Testis (tissue), 3 donors: ENCODE measurements around the gene TBC1D10A. TPM values are rescaled to one million over a fixed set of nuclear protein-coding genes. Genes with fewer than 3 reads are reported as not detected.

ENCODE experiments used
- DNase-seq: peaks from one replicate; pipeline ENCODE4 v3.0.0-alpha.2; 2019
- H3K27ac ChIP-seq, 2 donors: fragments of 200-600 bp; sonication (generic); one replicate each; pipeline ENCODE4 v1.5.1; 2019
- H3K27me3 ChIP-seq: fragments of 200-600 bp; sonication (generic); one replicate; pipeline ENCODE4 v1.5.1; 2019
- H3K36me3 ChIP-seq: fragments of 200-600 bp; sonication (generic); one replicate; pipeline ENCODE4 v1.5.1; 2017; ENCODE audit warnings: low read depth; ENCODE audit errors: missing control alignments
- H3K4me1 ChIP-seq: fragments of 200-600 bp; sonication (generic); one replicate; pipeline ENCODE4 v1.5.1; 2019
- H3K4me3 ChIP-seq, 2 donors: fragments of 200-600 bp; sonication (generic); one replicate each; pipeline ENCODE4 v1.5.1; 2017 to 2019
- H3K9me3 ChIP-seq: fragments of 200-600 bp; sonication (generic); one replicate; pipeline ENCODE4 v1.5.1; 2017
- POLR2A ChIP-seq: fragments of 450-650 bp; IDR thresholded peaks from one replicate; pipeline ENCODE4 v1.6.1; 2017; ENCODE audit warnings: antibody characterized with exemption, mild to moderate bottlenecking, moderate library complexity
- WGBS, 2 donors: methylation state at CpG; one replicate each; pipeline ENCODE4 v1.1.5; 2018; 5-methylcytosine and 5-hydroxymethylcytosine counted together
- intact Hi-C: fragments of 100-400 bp; cut with DNase I; formaldehyde crosslinking; loops from one replicate; pipeline ENCODE4 v1.15.1; 2023; ENCODE audit warnings: low total_unique reads
- polyA plus RNA-seq: library from polyadenylated mRNA; stranded (reverse); fragments of 350-450 nt; fragmentation: Illumina TruSeq; extraction: RNeasy Lipid Tissue Mini Kit (QIAGEN cat#74804); gene quantifications from one replicate; pipeline ENCODE4 v1.2.3, GENCODE V29; 2014; ENCODE audit warnings: low read depth, low replicate concordance; ENCODE audit not compliant: insufficient read depth
- total RNA-seq, 2 donors: library from RNA; depleted of rRNA; stranded (reverse); fragments of >200 nt; gene quantifications; one replicate each; pipeline ENCODE4 v1.2.3, GENCODE V29; 2016
- TF ChIP-seq, protein P1 (sequence below), 3 experiments: fragments of 450-650 bp in 2 of 3; fragments of 200-600 bp in 1 of 3; sonication (generic) in 1 of 3; IDR thresholded peaks; one replicate each; pipeline ENCODE4 v1.5.1; 2016 to 2019; ENCODE audit warnings: antibody characterized with exemption in 3 of 3, mild to moderate bottlenecking in 2 of 3, moderate library complexity in 1 of 3

Gene TBC1D10A
- total and polyA plus RNA-seq, 3 donors from 2014 or later: 48.4 to 79.1 (median 51.0) TPM

DNA sequence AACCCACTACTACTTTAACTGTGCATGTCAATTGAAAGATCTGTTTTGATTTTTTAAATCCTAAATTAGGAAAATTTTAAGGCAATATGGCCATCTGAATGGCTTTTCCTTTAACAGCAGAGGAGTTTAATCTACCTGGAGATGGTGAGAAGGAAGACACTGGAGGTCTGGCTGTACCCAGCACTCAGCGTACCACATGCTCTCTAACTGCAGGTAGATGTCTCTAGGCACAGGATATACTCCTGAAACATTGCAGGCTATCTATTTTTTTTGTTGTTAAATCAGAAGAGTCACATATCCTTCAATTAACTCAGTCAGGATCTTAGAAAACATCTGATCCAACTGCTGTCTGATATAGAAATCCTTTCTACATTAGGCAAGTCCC, 20.1 kb downstream of the TBC1D10A start:
- H3K27ac ChIP-seq: peak overlapping the region in 1 of 2 donors; percentile 82
- no peaks in the 10 kb centered on the region for H3K27me3 ChIP-seq
- no peak for TF ChIP-seq POLR2A
- TF ChIP-seq, protein P1, sequence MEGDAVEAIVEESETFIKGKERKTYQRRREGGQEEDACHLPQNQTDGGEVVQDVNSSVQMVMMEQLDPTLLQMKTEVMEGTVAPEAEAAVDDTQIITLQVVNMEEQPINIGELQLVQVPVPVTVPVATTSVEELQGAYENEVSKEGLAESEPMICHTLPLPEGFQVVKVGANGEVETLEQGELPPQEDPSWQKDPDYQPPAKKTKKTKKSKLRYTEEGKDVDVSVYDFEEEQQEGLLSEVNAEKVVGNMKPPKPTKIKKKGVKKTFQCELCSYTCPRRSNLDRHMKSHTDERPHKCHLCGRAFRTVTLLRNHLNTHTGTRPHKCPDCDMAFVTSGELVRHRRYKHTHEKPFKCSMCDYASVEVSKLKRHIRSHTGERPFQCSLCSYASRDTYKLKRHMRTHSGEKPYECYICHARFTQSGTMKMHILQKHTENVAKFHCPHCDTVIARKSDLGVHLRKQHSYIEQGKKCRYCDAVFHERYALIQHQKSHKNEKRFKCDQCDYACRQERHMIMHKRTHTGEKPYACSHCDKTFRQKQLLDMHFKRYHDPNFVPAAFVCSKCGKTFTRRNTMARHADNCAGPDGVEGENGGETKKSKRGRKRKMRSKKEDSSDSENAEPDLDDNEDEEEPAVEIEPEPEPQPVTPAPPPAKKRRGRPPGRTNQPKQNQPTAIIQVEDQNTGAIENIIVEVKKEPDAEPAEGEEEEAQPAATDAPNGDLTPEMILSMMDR (IDR thresholded peaks at IDR 0.05): no peak
- WGBS, 2 donors: 86 to 100% methylated on average over 1 of the region's 1 CpG
- H3K4me3 ChIP-seq: no peak overlapping the region
- intact Hi-C loops: no loop called here
- no peaks in the 10 kb centered on the region for H3K9me3 ChIP-seq
- DNase-seq: no peak
- H3K4me1 ChIP-seq: peaks cover 77% of the 10 kb centered on the region
- H3K36me3 ChIP-seq: no peaks in the 10 kb centered on the region

DNA sequence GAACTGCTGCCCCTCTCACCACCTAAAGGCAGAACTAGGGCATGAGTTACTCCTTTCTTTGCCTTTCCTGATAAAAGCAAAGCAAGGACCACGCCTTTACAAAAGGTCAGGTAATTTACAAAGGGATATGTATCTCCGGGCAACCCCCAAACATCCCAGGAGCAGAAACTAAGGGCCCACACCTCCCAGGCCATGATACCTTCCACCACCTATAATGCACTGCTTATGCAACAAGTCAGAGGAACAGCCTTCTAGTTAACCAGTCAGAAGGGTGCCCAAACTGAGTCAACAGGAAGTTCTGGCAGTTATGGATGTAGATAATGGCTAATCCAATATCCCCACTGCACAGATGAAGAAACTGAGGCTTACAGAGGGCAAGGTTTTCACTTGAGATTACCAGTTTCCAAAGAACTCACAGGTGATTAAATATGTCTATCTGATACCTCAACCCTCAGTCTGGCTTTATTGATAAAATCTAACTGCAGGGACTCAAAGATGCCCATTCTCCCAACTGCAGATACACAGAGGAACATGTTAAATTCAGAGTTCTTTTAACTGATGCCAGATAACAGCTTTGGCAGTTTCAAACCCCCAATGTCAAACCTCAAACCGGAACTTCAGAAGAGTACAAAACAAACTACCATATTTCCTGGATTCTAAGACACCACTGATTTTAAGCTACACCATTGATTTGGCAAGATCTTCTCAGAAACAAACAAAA, 20.7 kb downstream of the TBC1D10A start:
- H3K9me3 ChIP-seq: no peaks in the 10 kb centered on the region
- no peak overlapping the region for H3K4me3 ChIP-seq
- H3K4me1 ChIP-seq: peaks cover 77% of the 10 kb centered on the region
- no peaks in the 10 kb centered on the region for H3K36me3 ChIP-seq
- 50 to 54% methylated on average over 3 of the region's 3 CpGs for WGBS, 2 donors
- peak overlapping the region; percentile 63 to 82 for H3K27ac ChIP-seq
- TF ChIP-seq POLR2A: no peak
- TF ChIP-seq, protein P1 (IDR thresholded peaks at IDR 0.05): no peak
- no peaks in the 10 kb centered on the region for H3K27me3 ChIP-seq
- DNase-seq: no peak
- intact Hi-C loops: no loop called here

DNA sequence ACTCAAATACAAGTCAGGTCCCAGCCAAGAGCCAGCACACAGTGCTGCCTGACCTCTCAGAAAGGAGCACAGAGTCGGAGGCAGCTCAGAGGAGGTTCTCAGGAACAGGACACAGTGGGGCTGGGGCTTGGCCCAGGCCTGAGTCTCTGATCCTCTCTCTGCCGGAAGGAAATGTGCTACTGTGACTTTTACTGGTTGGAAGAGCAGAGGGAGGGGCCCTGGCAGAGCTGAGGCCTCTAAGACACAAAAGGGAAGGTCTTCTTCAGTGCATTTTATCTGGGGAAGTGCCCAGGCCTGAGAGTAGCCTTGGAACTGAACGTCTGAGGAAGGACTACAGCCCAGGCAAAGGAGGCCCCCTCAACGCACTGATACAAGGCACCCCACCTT, 21.2 kb downstream of the TBC1D10A start:
- TF ChIP-seq POLR2A: no peak
- TF ChIP-seq, protein P1 (IDR thresholded peaks at IDR 0.05): no peak
- DNase-seq: peak; percentile 82
- Histone ChIP-seq H3K9me3 (no peaks in the 10 kb centered on the region), H3K4me1 (peaks cover 72% of the 10 kb centered on the region), H3K4me3 (no peak overlapping the region), H3K36me3 (no peaks in the 10 kb centered on the region), H3K27me3 (no peaks in the 10 kb centered on the region), H3K27ac (peak overlapping the region; percentile 63 to 82)
- intact Hi-C loops: no loop called here
- 21 to 34% methylated on average over 4 of the region's 4 CpGs for WGBS, 2 donors

DNA sequence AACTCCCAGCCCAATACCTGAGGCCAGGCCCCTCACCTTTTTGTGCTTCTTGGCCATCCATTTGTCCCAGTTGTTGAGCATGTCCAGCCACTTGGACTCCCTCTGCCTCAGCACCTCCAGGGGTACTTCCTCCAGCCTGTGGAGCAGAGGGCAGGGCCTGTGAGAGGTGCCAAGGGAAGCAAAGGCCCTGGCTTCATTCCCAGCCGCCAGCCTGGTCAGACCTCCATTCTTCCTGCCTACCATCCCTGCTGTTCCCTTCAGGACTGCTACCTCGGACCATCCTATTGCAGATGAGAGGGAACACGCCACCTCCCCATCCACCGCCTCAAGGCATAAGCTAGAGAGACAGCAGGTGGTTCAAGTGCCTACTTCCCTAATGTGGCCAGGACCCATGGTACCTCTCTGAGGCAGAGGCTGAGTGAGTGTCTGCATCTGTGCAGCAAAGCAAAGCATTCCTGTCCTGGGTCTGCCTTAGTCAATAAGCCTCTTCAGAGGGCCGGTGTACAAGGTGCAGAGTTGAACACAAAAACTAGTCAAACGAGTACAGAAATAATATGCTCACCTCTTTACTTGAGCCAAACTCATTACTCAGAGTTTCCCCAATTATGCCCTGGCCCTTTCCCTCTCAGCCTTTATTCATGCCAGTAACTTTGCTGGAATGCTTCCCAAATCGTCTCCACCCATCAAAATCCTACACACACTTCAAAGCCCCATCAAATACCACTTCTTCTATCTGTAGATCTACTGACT, 22.1 kb downstream of the TBC1D10A start:
- Histone ChIP-seq H3K4me1 (peaks cover 63% of the 10 kb centered on the region), H3K27ac (peak overlapping the region in 1 of 2 donors; percentile 82), H3K9me3 (no peaks in the 10 kb centered on the region), H3K4me3 (no peak overlapping the region), H3K27me3 (no peaks in the 10 kb centered on the region), H3K36me3 (no peaks in the 10 kb centered on the region)
- intact Hi-C loops: no loop called here
- 68 to 74% methylated on average over 7 of the region's 7 CpGs for WGBS, 2 donors
- TF ChIP-seq, protein P1 (IDR thresholded peaks at IDR 0.05): no peak
- TF ChIP-seq POLR2A: no peak
- DNase-seq: no peak
